T-helper 1 cell treated with Interleukin-12 subunit alpha and Interleukin-12 subunit beta and Interleukin-4 antibody, amounts not matched to agents 30 ng/mL and 1 ng/mL, for 36 hours (primary cell): ENCODE results near the gene DSG1. TPM values are rescaled to one million over a fixed set of nuclear protein-coding genes. Genes with fewer than 3 reads are reported as not detected.

ENCODE experiments used
- total RNA-seq: library from RNA; stranded (reverse); gene quantifications from 2 replicates; pipeline ENCODE4 v1.2.3, GENCODE V29; 2022

DSG1 gene
- total RNA-seq, 1 donor from 2014 or later, result not detected

Other genes with a start within 250 kb of the DSG1 start
- gene DSC2, start 215.7 kb upstream of the DSG1 start, total RNA-seq, result not detected in 2 replicates
- gene DSC1, start 155.3 kb upstream of the DSG1 start, total RNA-seq, result not detected in 2 replicates
- not detected in 2 replicates for gene DSG4, start 58.6 kb downstream of the DSG1 start, total RNA-seq
- gene DSG3, start 129.6 kb downstream of the DSG1 start, total RNA-seq, result not detected in 2 replicates
- 0.12 and 0.20 TPM in 2 replicates for gene DSG2, start 180.0 kb downstream of the DSG1 start, total RNA-seq